Stimulated activated CD8-positive, alpha-beta memory T cell treated with anti-CD3 and anti-CD28 coated beads, Interleukin-4, amount 100 ng/mL, for 1 hour (primary cell): ENCODE measurements around the gene SETD6.
"Not testable (repeated sequence)": the region's sequence is repeated elsewhere in the genome, so short reads cannot be mapped to it uniquely, and the experiment has no call there.

Source experiments
- DNase-seq, 2 donors: peaks; one replicate each; pipeline ENCODE4 v3.0.0-alpha.2; 2020; ENCODE audit warnings: low read depth in 2 of 2, low spot score in 1 of 2

SETD6 gene

DNA sequence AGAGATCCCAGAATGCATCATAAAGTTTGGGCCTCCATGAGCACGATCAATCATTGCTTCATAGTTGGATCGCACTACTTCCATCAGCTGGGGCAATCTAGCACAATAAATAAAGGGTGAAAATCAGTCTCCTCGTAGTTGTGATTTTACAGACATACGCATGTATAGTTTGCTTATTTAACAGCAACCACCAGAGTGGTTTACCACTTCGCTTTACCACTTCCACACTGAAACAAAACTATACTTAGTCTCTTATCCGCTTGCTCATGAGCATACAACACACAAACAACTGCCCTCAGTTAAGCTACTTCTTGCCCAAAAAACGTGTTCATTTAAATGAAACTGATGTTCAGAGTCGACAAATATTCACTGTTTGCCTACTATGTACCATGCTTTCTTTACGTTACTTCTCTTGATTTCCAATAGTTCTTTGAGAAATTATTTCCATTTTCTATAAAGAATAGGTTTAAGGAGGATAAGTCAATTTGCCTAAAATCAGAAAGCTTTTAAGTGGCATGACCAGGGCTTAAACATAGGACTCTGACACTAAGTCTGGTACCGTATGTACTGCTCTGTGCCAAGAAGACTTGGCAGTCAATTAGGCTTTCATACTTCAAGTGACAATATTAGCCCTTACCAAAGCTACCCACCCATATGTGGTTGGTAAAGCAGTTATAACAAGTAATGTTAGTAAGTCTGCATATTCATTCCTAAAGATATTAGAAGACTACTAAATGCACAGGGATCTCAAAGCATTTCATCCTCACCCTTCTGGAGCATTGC, 22.0 kb downstream of the SETD6 start:
- no peak for DNase-seq

DNA sequence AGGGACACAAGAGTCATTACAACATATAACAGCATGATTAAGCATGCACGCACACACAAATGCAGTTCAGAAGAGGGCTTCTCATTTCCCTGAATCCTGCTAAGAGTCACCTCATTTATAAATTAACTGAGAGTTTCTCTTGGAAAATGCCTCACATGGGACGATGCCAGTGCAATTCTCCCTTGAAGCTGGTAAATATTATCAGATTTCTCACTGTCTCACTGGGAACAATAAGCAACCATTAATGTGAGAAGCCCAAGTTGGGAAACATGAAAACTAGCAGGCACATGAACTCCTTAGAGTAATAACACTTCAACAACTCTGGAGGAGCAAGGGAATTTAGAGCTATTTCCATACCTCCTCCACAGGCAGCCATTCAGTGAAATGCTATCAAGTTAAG, 26.4 kb downstream of the SETD6 start:
- DNase-seq, result no peak

DNA sequence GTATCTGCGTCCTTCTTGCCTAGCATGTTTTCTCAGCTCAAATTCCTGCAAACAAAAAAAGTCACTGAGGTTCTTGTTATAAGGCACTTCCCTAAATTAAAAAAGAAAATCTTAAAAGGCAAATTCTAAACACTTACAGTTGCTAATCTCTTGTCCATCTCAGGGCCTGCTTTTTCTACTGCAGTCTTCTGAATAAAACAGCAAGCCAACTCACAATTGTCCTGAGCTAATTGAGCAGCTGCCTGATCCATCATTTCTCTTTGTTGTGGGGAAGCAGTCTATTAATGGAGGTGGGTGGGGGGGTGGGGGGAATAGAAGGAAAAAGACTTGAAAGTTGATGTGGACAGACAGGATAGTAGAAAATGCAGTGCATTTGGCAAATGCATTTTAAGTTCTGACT, 27.0 kb downstream of the SETD6 start:
- no peak for DNase-seq

DNA sequence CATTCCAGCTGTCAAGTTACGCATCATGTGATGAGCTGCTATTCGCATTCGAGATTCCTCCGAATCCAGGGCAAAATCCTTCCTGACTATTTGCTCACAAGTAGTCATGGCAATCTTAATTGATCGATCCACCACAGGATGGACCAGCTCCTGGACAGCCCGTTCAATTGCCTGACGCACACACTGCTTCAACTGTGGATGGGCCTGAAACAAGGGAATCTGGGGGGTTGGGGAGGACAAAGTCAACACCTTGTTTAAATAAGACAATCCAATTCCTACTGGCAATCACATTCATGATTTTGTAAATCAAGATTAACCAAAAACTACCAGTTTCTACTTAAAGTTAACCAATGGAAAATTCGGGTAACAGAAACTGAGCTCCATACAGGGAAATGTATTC, 28.4 kb downstream of the SETD6 start:
- DNase-seq, result no peak

DNA sequence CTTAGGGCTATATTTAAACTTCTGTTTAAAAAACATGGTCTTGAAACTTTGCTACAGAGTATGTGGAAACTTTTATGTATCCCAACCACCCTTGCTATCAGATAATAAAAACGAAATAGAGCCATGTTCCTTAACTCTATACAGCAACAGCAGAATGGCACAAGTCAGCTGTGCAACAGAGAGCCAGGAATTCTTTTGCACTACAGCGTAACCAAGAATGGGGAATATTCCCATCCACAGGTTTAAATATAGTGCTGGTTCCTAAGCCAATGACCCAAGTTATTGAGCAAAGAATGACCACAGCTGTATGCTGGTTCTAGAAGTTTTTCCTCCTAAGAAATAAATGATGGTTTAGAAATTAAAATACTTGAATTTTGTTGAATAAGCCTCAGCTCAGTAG, 33.1 kb downstream of the SETD6 start:
- DNase-seq, result no peak

DNA sequence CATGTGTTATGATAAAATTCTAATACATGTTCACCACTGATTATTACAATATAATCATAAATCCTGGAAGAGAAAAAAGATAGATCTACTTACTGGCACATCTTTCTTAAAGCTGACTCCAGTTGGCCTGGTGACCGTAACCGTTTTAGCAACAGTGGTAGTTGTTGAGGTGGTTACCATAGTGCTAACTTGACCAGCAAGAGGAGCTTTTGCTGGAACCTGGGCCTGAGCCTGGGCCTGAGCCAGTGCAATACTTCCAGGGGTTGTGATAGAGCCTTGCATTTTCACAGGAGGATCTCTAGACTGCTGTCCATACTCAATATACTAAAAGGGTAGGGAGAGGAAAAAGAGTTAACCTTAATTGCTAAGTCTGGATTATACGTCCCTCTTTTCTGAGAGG, 36.2 kb downstream of the SETD6 start:
- DNase-seq, result no peak

DNA sequence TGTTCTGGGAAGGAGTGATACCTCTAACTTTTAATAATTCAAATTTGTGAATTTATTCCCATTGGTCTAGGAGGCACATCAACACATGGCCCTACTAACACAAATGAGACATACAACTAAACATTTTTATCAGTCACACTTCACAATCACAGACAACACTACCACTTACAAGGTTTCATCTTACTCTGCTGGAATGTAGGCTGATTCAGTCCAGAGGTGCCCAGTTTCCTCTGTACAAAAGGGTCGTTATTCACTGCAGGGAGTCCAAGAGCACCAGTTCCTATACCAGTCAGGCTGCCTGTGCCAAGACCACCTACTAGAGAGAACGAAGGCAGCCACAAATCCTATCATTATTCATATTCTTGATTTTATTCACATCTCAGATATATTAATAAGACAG, 41.4 kb downstream of the SETD6 start:
- DNase-seq, result no peak

DNA sequence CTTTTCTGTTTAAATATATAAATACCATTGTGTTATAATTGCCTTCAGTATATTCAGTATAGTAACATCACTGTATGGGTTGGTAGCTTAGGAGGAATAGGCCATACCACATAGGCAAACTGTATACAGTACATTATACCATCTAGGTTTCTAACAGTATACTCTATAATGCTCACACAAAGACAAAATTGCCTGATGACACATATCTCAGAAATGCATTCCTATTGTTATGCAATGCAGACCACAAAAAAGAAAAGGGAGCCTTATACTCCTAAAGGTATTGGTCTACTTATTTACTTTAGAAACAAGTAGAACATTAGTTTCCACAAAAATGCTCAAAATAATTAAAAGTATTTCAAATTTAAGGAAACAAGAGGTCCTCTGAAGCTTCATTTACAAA, 47.9 kb downstream of the SETD6 start:
- no peak for DNase-seq

DNA sequence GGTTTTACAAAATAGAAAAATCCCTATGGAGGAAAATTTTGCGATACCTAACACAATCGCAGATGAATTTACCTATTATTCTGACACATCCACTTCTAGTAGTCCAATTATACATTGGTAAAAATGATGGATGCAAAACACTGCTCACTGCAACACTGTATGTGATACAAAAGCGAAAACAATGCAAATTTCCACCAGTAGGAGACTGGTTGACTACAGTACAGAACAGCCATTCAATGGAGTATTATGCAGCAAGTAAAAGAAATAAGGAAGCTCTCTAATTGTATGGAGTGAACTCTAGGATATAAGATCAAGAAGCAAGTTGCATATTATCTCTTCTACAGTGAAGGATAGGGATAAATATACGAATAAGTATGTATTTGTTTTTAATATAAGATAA, 48.5 kb downstream of the SETD6 start:
- DNase-seq, result no peak

DNA sequence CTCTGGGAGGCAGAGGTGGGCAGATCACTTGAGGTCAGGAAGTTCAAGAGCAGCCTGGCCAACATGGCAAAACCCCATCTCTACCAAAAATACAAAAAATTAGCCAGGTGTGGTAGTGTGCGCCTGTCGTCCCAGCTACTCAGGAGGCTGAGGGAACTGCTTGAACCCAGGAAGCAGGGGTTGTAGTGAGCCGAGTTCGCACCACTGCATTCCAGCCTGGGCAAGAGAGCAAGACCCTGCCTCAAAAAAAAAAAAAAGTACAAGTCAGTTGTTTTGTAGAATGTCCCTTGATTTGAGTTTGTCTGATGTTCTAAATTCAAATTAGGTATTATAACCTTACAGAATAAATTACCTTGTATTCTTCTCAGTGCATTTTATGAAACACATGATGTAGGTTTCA, 50.4 kb downstream of the SETD6 start:
- not testable (repeated sequence) for DNase-seq
